OCI-LY1 (cell line): ENCODE results near the gene UBE2H.
A peak's percentile ranks its signal among the peaks of the same experiment; 100 is the strongest.

Experiments
- H2AFZ ChIP-seq: fragments of 200-600 bp; sonication (generic), shearing (Covaris generic); 2 replicates; pipeline ENCODE4 v1.6.0; 2014; ENCODE audit warnings: antibody characterized with exemption, mild to moderate bottlenecking, low read length
- H3F3A ChIP-seq: fragments of 200-600 bp; sonication (generic), shearing (Covaris generic); 2 replicates; pipeline ENCODE4 v1.6.0; 2014; ENCODE audit warnings: mild to moderate bottlenecking, antibody characterized with exemption, low read length, moderate library complexity; ENCODE audit not compliant: insufficient read depth
- H3K27ac ChIP-seq: fragments of 200-600 bp; sonication (generic); 2 replicates; pipeline ENCODE4 v1.5.1; 2014; ENCODE audit warnings: low read length, mixed run types, mild to moderate bottlenecking, low read depth; ENCODE audit not compliant: poor library complexity, severe bottlenecking
- H3K27me3 ChIP-seq: fragments of 200-600 bp; sonication (generic); 2 replicates; pipeline ENCODE4 v1.6.0; 2014; ENCODE audit warnings: antibody characterized with exemption, mild to moderate bottlenecking, low read length, moderate library complexity; ENCODE audit not compliant: insufficient read depth
- H3K36me3 ChIP-seq: fragments of 200-600 bp; sonication (generic); 2 replicates; pipeline ENCODE4 v1.6.1; 2014; ENCODE audit warnings: mild to moderate bottlenecking, antibody characterized with exemption, low read length, moderate library complexity, mixed read lengths; ENCODE audit not compliant: insufficient read depth
- H3K4me1 ChIP-seq: fragments of 200-600 bp; sonication (generic); 2 replicates; pipeline ENCODE4 v1.5.1; 2014; ENCODE audit warnings: mild to moderate bottlenecking, low read length, moderate library complexity; ENCODE audit not compliant: insufficient read depth, severe bottlenecking
- H3K4me2 ChIP-seq: fragments of 200-600 bp; sonication (generic), shearing (Covaris generic); 2 replicates; pipeline ENCODE4 v1.6.1; 2014; ENCODE audit warnings: low read length
- H3K4me3 ChIP-seq: fragments of 200-600 bp; sonication (generic); 2 replicates; pipeline ENCODE4 v1.5.1; 2014; ENCODE audit warnings: low read length, low read depth, mild to moderate bottlenecking, mixed read lengths; ENCODE audit not compliant: poor library complexity, severe bottlenecking
- H3K79me2 ChIP-seq: fragments of 200-600 bp; shearing (Covaris generic); 2 replicates; pipeline ENCODE4 v1.6.1; 2016; ENCODE audit warnings: mixed run types, low read length, mixed read lengths; ENCODE audit not compliant: insufficient read depth
- H3K9ac ChIP-seq: fragments of 200-600 bp; sonication (generic), shearing (Covaris generic); 2 replicates; pipeline ENCODE4 v1.6.1; 2014; ENCODE audit warnings: mild to moderate bottlenecking, low read length, mixed read lengths
- H3K9me2 ChIP-seq: fragments of 200-600 bp; sonication (generic), shearing (Covaris generic); 2 replicates; pipeline ENCODE4 v1.6.1; 2014; ENCODE audit warnings: low read depth, mild to moderate bottlenecking, low read length, mixed read lengths
- H3K9me3 ChIP-seq: fragments of 200-600 bp; shearing (Covaris generic); 2 replicates; pipeline ENCODE4 v1.6.1; 2014; ENCODE audit warnings: low read length, mixed read lengths
- H4K20me1 ChIP-seq: fragments of 200-600 bp; sonication (generic), shearing (Covaris generic); 2 replicates; pipeline ENCODE4 v1.6.0; 2016; ENCODE audit warnings: mild to moderate bottlenecking, low read length; ENCODE audit not compliant: insufficient read depth
- EZH2 ChIP-seq: fragments of 200-600 bp; sonication (generic), shearing (Covaris generic); IDR thresholded peaks from 2 replicates; pipeline ENCODE4 v1.8.0; 2017; ENCODE audit warnings: borderline replicate concordance, mixed run types, mild to moderate bottlenecking, antibody characterized with exemption, low read length, moderate library complexity, mixed read lengths
- TF ChIP-seq, protein P1 (sequence below): fragments of 200-600 bp; sonication (generic), shearing (Covaris generic); IDR thresholded peaks from 2 replicates; pipeline ENCODE4 v1.5.1; 2017; ENCODE audit warnings: mild to moderate bottlenecking, antibody characterized with exemption, low read length, moderate library complexity, mixed read lengths

The UBE2H gene

DNA sequence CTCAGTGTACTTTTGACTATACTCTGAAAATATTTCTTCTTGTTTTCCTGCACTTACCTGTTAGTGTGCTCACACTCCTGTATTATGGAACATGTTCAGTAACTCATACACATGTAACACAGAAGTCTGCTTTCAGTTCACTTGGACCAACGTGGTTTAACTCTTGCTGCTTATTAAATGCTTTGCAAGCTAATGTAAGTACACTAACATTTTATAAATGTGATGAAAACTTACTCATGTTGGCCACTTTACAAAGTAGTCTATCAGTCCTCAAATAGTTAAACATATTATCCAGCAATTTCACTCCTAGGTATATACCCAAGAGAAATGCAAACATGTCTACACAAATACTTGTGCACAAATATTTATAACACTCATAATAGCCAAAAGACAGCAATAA, 98.4 kb downstream of the UBE2H start:
- H4K20me1 ChIP-seq, result no peaks in the 10 kb centered on the region
- H2AFZ ChIP-seq, result no peak overlapping the region
- peak overlapping the region; percentile 31 for H3K27ac ChIP-seq
- no peak overlapping the region for H3K4me3 ChIP-seq
- H3K36me3 ChIP-seq, result peaks cover 53% of the 10 kb centered on the region; the same call in 1 of the 2 replicates
- peaks cover 4% of the 10 kb centered on the region; the same call in 1 of the 2 replicates for H3F3A ChIP-seq
- no peaks in the 10 kb centered on the region for H3K27me3 ChIP-seq
- H3K4me2 ChIP-seq, result no peak overlapping the region
- H3K9me3 ChIP-seq, result no peaks in the 10 kb centered on the region
- no peak overlapping the region for H3K9ac ChIP-seq
- 0 out of 2 replicates have a peak, but pooled peaks cover 11% of the 10 kb centered on the region for H3K79me2 ChIP-seq
- peaks cover 62% of the 10 kb centered on the region for H3K4me1 ChIP-seq
- H3K9me2 ChIP-seq, result no peaks in the 10 kb centered on the region
- TF ChIP-seq, protein P1, sequence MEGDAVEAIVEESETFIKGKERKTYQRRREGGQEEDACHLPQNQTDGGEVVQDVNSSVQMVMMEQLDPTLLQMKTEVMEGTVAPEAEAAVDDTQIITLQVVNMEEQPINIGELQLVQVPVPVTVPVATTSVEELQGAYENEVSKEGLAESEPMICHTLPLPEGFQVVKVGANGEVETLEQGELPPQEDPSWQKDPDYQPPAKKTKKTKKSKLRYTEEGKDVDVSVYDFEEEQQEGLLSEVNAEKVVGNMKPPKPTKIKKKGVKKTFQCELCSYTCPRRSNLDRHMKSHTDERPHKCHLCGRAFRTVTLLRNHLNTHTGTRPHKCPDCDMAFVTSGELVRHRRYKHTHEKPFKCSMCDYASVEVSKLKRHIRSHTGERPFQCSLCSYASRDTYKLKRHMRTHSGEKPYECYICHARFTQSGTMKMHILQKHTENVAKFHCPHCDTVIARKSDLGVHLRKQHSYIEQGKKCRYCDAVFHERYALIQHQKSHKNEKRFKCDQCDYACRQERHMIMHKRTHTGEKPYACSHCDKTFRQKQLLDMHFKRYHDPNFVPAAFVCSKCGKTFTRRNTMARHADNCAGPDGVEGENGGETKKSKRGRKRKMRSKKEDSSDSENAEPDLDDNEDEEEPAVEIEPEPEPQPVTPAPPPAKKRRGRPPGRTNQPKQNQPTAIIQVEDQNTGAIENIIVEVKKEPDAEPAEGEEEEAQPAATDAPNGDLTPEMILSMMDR, result no peak
- no peak for TF ChIP-seq EZH2

DNA sequence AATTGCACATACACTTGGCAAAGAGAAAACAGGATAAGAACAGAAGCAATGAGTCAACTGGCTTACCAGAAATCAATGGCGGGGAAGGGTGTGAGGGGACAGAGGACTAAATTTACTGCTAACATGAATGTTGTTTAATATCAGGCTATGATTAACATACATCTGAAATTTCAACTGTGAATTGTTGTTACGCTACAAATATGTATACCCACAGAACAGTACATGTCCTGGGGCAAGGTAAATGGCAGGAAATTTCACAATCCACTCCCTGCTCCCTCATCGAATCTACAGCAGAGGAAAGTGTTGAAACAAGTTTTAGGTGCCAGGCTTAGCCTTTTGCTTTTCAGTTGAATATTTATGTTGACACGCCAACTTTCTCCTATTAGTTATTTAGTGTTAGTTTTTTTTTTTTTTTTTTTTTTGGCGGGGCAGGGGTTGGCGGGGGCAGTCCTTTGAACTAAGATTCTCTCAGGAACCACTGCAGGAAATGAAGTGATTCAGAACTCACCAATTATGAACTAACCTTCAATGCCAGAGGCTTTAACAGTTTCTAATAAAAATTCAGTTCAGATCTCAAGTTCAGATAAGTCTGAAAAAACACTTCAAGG, 99.0 kb downstream of the UBE2H start:
- Histone ChIP-seq H3K79me2 (0 out of 2 replicates have a peak, but pooled peaks cover 11% of the 10 kb centered on the region), H3K4me2 (no peak overlapping the region)

DNA sequence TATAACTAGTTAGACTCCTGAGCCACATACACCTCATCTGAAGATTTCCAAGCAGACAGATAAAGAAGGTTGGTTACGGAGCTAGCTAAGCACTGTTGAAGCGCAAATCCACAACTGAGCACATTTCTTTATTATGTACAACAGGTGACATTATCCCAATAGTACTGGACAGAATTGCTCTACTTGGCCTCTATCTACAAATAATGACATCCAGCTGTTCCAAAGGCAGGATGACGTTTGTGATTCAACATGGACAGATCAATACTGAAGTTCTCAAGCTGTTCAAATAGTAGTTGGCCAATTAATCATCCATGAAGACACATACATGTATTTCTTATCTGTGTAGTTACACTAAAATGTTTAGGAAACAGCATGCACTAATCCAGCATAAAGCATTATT, 101.0 kb downstream of the UBE2H start:
- 0 out of 2 replicates have a peak, but pooled peaks cover 11% of the 10 kb centered on the region for H3K79me2 ChIP-seq
- H4K20me1 ChIP-seq, result no peaks in the 10 kb centered on the region
- H2AFZ ChIP-seq, result no peak overlapping the region
- no peaks in the 10 kb centered on the region for H3K9me3 ChIP-seq
- no peaks in the 10 kb centered on the region for H3K27me3 ChIP-seq
- peaks cover 71% of the 10 kb centered on the region for H3K4me1 ChIP-seq
- H3K36me3 ChIP-seq, result peaks cover 50% of the 10 kb centered on the region; the same call in 1 of the 2 replicates
- TF ChIP-seq, protein P1, result no peak
- no peak for TF ChIP-seq EZH2
- H3K9me2 ChIP-seq, result no peaks in the 10 kb centered on the region
- H3F3A ChIP-seq, result no peaks in the 10 kb centered on the region
- H3K4me2 ChIP-seq, result no peak overlapping the region
- no peak overlapping the region for H3K27ac ChIP-seq
- H3K4me3 ChIP-seq, result no peak overlapping the region
- no peak overlapping the region for H3K9ac ChIP-seq

More for the DNA sequence above, 99.0 kb downstream of the UBE2H start:
- Histone ChIP-seq H3K4me3 (no peak overlapping the region), H3K9me2 (no peaks in the 10 kb centered on the region), H3K36me3 (peaks cover 51% of the 10 kb centered on the region; the same call in 1 of the 2 replicates), H3K27ac (peak overlapping the region; percentile 31), H3F3A (no peaks in the 10 kb centered on the region), H3K9ac (no peak overlapping the region), H3K4me1 (peaks cover 59% of the 10 kb centered on the region), H3K27me3 (no peaks in the 10 kb centered on the region), H3K9me3 (no peaks in the 10 kb centered on the region), H2AFZ (no peak overlapping the region), H4K20me1 (no peaks in the 10 kb centered on the region)
- no peak for TF ChIP-seq EZH2
- TF ChIP-seq, protein P1, result no peak
